ENCODE data around the gene SMIM20.

GRCh38 chr4:25882226-25882625, 31.8 kb upstream of the SMIM20 start:
- TF ChIP-seq, protein P1, sequence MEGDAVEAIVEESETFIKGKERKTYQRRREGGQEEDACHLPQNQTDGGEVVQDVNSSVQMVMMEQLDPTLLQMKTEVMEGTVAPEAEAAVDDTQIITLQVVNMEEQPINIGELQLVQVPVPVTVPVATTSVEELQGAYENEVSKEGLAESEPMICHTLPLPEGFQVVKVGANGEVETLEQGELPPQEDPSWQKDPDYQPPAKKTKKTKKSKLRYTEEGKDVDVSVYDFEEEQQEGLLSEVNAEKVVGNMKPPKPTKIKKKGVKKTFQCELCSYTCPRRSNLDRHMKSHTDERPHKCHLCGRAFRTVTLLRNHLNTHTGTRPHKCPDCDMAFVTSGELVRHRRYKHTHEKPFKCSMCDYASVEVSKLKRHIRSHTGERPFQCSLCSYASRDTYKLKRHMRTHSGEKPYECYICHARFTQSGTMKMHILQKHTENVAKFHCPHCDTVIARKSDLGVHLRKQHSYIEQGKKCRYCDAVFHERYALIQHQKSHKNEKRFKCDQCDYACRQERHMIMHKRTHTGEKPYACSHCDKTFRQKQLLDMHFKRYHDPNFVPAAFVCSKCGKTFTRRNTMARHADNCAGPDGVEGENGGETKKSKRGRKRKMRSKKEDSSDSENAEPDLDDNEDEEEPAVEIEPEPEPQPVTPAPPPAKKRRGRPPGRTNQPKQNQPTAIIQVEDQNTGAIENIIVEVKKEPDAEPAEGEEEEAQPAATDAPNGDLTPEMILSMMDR (IDR thresholded peaks at IDR 0.05): no peak
- no peak for TF ChIP-seq POLR2A (IDR thresholded peaks at IDR 0.05)

Data from body of pancreas (tissue), 4 donors.